Measurements from ENCODE around the gene KRTAP10-8.

- no peak for TF ChIP-seq CTCF (conservative IDR thresholded peaks at IDR 0.05; ENCODE audit: low read depth, low read length)
- TF ChIP-seq EZH2 (IDR thresholded peaks at IDR 0.05; ENCODE audit: low read length, unreplicated experiment) = no peak
Measured at GRCh38 chr21:44626262-44626661, 14.4 kb downstream of the KRTAP10-8 start.
